K562 (cell line): ENCODE results near the gene KCNK1. TPM values are rescaled to one million over a fixed set of nuclear protein-coding genes. Genes with fewer than 3 reads are reported as not detected.
A peak's percentile ranks its signal among the peaks of the same experiment; 100 is the strongest.

Experiments used
- ATAC-seq: fragments of 200-7000 bp; cut with Tn5 transposase; 3 replicates; pipeline ENCODE4 v1.9.1; 2020; ENCODE audit warnings: moderate library complexity
- BruUV-seq: library from RNA; stranded (reverse); fragments of 400-500 nt; replicated peaks from 2 replicates; lab custom pipeline; 2021; lab: Mats Ljungman, UMichigan
- CTCF ChIA-PET: fragments of 300-600 bp; formaldehyde crosslinking; extraction: SDS; loops from one replicate; lab custom pipeline; 2021; ENCODE audit warnings: low intra/inter-chr PET ratio; lab: Yijun Ruan, JAX
- POLR2A ChIA-PET: fragments of 300-600, 350-650 bp; sonication (Branson Sonifier 250); formaldehyde crosslinking; extraction: SDS; loops from one replicate; lab custom pipeline; 2021; ENCODE audit warnings: antibody characterized with exemption, inconsistent platforms; lab: Yijun Ruan, JAX
- DNase-seq, 4 experiments: peaks; one replicate each; pipeline versions ENCODE4 v3.0.0 to v3.0.0-alpha.2; 2011 to 2018; ENCODE audit warnings: low spot score in 3 of 4, mixed read lengths in 3 of 4; ENCODE audit errors: extremely low read depth in 1 of 4
- FAIRE-seq: peaks from 2 replicates; lab custom pipeline; 2011; peaks lifted over from hg19 to GRCh38; lab: Jason Lieb, UNC
- H2AFZ ChIP-seq: 2 replicates; pipeline ENCODE4 v1.6.0; 2011; ENCODE audit warnings: low read depth, low read length, control low read depth, inconsistent platforms
- H3K27ac ChIP-seq: fragments of 200-600 bp; 3 replicates; pipeline ENCODE4 v1.8.0; 2011; ENCODE audit warnings: low read depth, mild to moderate bottlenecking, control low read depth, inconsistent platforms, low read length, moderate library complexity, mixed read lengths; ENCODE audit errors: extremely low read depth
- H3K27me3 ChIP-seq, 2 experiments: fragments of 300-600 bp in 1 of 2; 2 replicates in 1 of 2; 3 replicates in 1 of 2; pipeline versions ENCODE4 v1.6.0 to v1.8.0; 2011; ENCODE audit warnings: inconsistent platforms in 2 of 2, low read length in 2 of 2, mild to moderate bottlenecking in 1 of 2, mixed read lengths in 1 of 2, moderate library complexity in 1 of 2; ENCODE audit not compliant: control insufficient read depth in 2 of 2, insufficient read depth in 2 of 2
- H3K36me3 ChIP-seq: fragments of 300-600 bp; 3 replicates; pipeline ENCODE4 v1.8.0; 2011; ENCODE audit warnings: mild to moderate bottlenecking, low read length, inconsistent platforms; ENCODE audit not compliant: control insufficient read depth, insufficient read depth
- H3K4me1 ChIP-seq, 2 experiments: fragments of 200-600 bp in 1 of 2; replicated peaks in 1 of 2; 2 replicates in 1 of 2; 3 replicates in 1 of 2; pipeline versions ENCODE4 v1.5.1 to v1.8.0; 2011; ENCODE audit warnings: inconsistent platforms in 2 of 2, low read length in 2 of 2, mild to moderate bottlenecking in 1 of 2, mixed read lengths in 1 of 2, moderate library complexity in 1 of 2; ENCODE audit not compliant: control insufficient read depth in 2 of 2, insufficient read depth in 2 of 2
- H3K4me2 ChIP-seq: 2 replicates; pipeline ENCODE4 v1.6.1; 2011; ENCODE audit warnings: low read length, control low read depth, inconsistent platforms, mixed read lengths; ENCODE audit not compliant: insufficient read depth
- H3K4me3 ChIP-seq: fragments of 200-600 bp; sonication (generic), shearing (Covaris generic); 2 replicates; pipeline ENCODE4 v1.5.1; 2016; ENCODE audit warnings: control low read depth, inconsistent platforms
- H3K79me2 ChIP-seq: fragments of 200-600 bp; 3 replicates; pipeline ENCODE4 v1.8.0; 2011; ENCODE audit warnings: low read length, inconsistent platforms; ENCODE audit not compliant: control insufficient read depth, insufficient read depth
- H3K9ac ChIP-seq, 2 experiments: 2 replicates each; pipeline versions ENCODE4 v1.6.0 to v1.6.1; 2011; ENCODE audit warnings: low read depth in 2 of 2, low read length in 2 of 2, control low read depth in 1 of 2, inconsistent platforms in 1 of 2, mild to moderate bottlenecking in 1 of 2, mixed read lengths in 1 of 2; ENCODE audit not compliant: insufficient read depth in 1 of 2
- H3K9me1 ChIP-seq: one replicate; pipeline ENCODE4 v1.6.0; 2011; ENCODE audit warnings: inconsistent platforms, mild to moderate bottlenecking, low read length, moderate library complexity; ENCODE audit not compliant: control insufficient read depth, insufficient read depth
- H3K9me3 ChIP-seq: replicated peaks from 2 replicates; pipeline ENCODE4 v1.5.1; 2011; ENCODE audit warnings: low read depth, low read length, inconsistent platforms; ENCODE audit not compliant: control insufficient read depth, insufficient read depth
- H4K20me1 ChIP-seq: replicated peaks from 2 replicates; pipeline ENCODE4 v1.6.1; 2011; ENCODE audit warnings: low read length, inconsistent platforms, mixed read lengths; ENCODE audit not compliant: control insufficient read depth, insufficient read depth
- ARID3A ChIP-seq: IDR thresholded peaks from 2 replicates; pipeline ENCODE4 v1.6.1; 2012; ENCODE audit warnings: low read depth, low read length, improper control_type of control experiment, borderline replicate concordance
- CEBPG ChIP-seq, 3 experiments: fragments of 200-800 bp in 1 of 3; sonication (Bioruptor generic) in 1 of 3; sonication (generic) in 1 of 3; formaldehyde crosslinking in 1 of 3; IDR thresholded peaks in 2 of 3; conservative IDR thresholded peaks in 1 of 3; 2 replicates each; pipeline versions ENCODE4 v1.6.1 to v1.8.0; 2016 to 2022; ENCODE audit warnings: missing compliant biosample characterization in 2 of 3, missing genetic modification characterization in 2 of 3, mild to moderate bottlenecking in 1 of 3, missing genetic modification reagents in 1 of 3
- LARP7 ChIP-seq: fragments of 450-650 bp; IDR thresholded peaks from 2 replicates; pipeline ENCODE4 v1.6.1; 2016
- NR2F6 ChIP-seq: fragments of 450-650 bp; formaldehyde crosslinking; IDR thresholded peaks from 2 replicates; pipeline ENCODE4 v1.4.0; 2020; ENCODE audit warnings: mild to moderate bottlenecking
- PHB2 ChIP-seq: fragments of 450-650 bp; IDR thresholded peaks from 2 replicates; pipeline ENCODE4 v1.6.1; 2017; ENCODE audit warnings: low read depth
- SREBF2 ChIP-seq: sonication (generic); formaldehyde crosslinking; IDR thresholded peaks from 2 replicates; pipeline ENCODE4 v1.4.0; 2020; ENCODE audit warnings: mild to moderate bottlenecking, missing genetic modification reagents
- TAF15 ChIP-seq: fragments of 200-400 bp; formaldehyde crosslinking; IDR thresholded peaks from 2 replicates; pipeline ENCODE4 v1.6.1; 2017; ENCODE audit warnings: mild to moderate bottlenecking, low read depth, low read length, moderate library complexity
- THRAP3 ChIP-seq: fragments of 450-650 bp; IDR thresholded peaks from 2 replicates; pipeline ENCODE4 v1.6.1; 2016; ENCODE audit warnings: mild to moderate bottlenecking, inconsistent platforms, borderline replicate concordance
- XRCC5 ChIP-seq: fragments of 200-400 bp; formaldehyde crosslinking; IDR thresholded peaks from 2 replicates; pipeline ENCODE4 v1.6.1; 2017; ENCODE audit warnings: low read depth, mild to moderate bottlenecking, low read length
- ZBTB1 ChIP-seq: sonication (generic); formaldehyde crosslinking; IDR thresholded peaks from 2 replicates; pipeline ENCODE4 v1.8.1; 2023; ENCODE audit warnings: missing genetic modification reagents, low read depth, mild to moderate bottlenecking, borderline replicate concordance
- ZBTB49 ChIP-seq: sonication (generic); formaldehyde crosslinking; IDR thresholded peaks from 2 replicates; pipeline ENCODE4 v1.8.0; 2022; ENCODE audit warnings: missing genetic modification reagents, mild to moderate bottlenecking, borderline replicate concordance
- ZBTB7A ChIP-seq: IDR thresholded peaks from 2 replicates; pipeline ENCODE4 v1.6.1; 2011; ENCODE audit warnings: low read depth, mild to moderate bottlenecking, low read length, moderate library complexity, borderline replicate concordance; ENCODE audit not compliant: control insufficient read depth
- ZNF408 ChIP-seq: fragments of 250-450 bp; sonication (Bioruptor Pico); IDR thresholded peaks from 2 replicates; pipeline ENCODE4 v1.4.0; 2020; ENCODE audit warnings: low read depth, mild to moderate bottlenecking, moderate library complexity
- WGBS: fragments of 100-300 bp; shearing (Covaris generic); methylation state at CpG from one replicate; pipeline ENCODE4 v1.1.6; 2016; ENCODE audit warnings: low coverage, mixed read lengths; ENCODE audit not compliant: insufficient coverage; ENCODE audit errors: missing lambda C conversion rate; 5-methylcytosine and 5-hydroxymethylcytosine counted together
- in situ Hi-C: fragments of 300-500 bp; cut with MboI; formaldehyde crosslinking; loops from 4 replicates; pipeline ENCODE4 v1.15.0; 2018; ENCODE audit warnings: inconsistent platforms, mixed read lengths
- intact Hi-C: fragments of 100-400 bp; cut with micrococcal nuclease; formaldehyde crosslinking; loops from 2 replicates; pipeline ENCODE4 v1.14.2; 2022
- polyA plus RNA-seq, 8 experiments: library from polyadenylated mRNA; depleted of rRNA in 4 of 8; stranded (reverse) in 5 of 8; unstranded in 3 of 8; fragments of >200 nt; fragmentation: Nextera tagmentation in 2 of 8; fragmentation: Illumina TruSeq in 1 of 8; extraction: Ambion mirVana in 2 of 8; extraction: Trizol in 1 of 8; gene quantifications; 2 replicates each; pipeline versions ENCODE4 v1.2.1 to v1.2.3, GENCODE V29; 2011 to 2014; ENCODE audit warnings: inconsistent platforms in 1 of 8, missing spikeins in 1 of 8
- total RNA-seq, 7 experiments: library from RNA; depleted of rRNA in 6 of 7; stranded (reverse); fragments of >200 nt in 6 of 7; fragmentation: Illumina TruSeq in 2 of 7; extraction: Trizol in 2 of 7; gene quantifications; 2 replicates each; pipeline versions ENCODE4 v1.2.1 to v1.2.3, GENCODE V29; 2011 to 2021; ENCODE audit warnings: low replicate concordance in 1 of 7

KCNK1 gene
- total and polyA plus RNA-seq, 9 of the 15 experiments (the other 6 are each of a cell fraction or from before 2014, with no cell fraction given): 3.1 to 22.7 (median 6.0) TPM

GRCh38 chr1:233662575-233663304 is 48.8 kb downstream of the KCNK1 start:
- no peak for TF ChIP-seq SREBF2 (CRISPR knock-in tag)
- no peak for TF ChIP-seq ARID3A
- TF ChIP-seq CEBPG (CRISPR knock-in tag; IDR thresholded peaks at IDR 0.05): no peak
- TF ChIP-seq CEBPG (tag; conservative IDR thresholded peaks at IDR 0.05 in 1 of 2, IDR thresholded peaks at IDR 0.05 in 1 of 2): no peak
- TF ChIP-seq NR2F6 (CRISPR knock-in tag): no peak
- TF ChIP-seq TAF15: no peak
- no peak for TF ChIP-seq THRAP3
- no peak for TF ChIP-seq ZBTB7A
- TF ChIP-seq ZNF408 (CRISPR knock-in tag): no peak
- TF ChIP-seq ZBTB49 (CRISPR knock-in tag): no peak
- no peak for TF ChIP-seq ZBTB1 (CRISPR knock-in tag)
- no peak for TF ChIP-seq XRCC5
- no peak for TF ChIP-seq LARP7
- TF ChIP-seq PHB2: no peak
- no peak for DNase-seq
- Histone ChIP-seq H3K4me2 (no peak overlapping the region), H3K4me3 (no peak overlapping the region), H3K9me1 (no peaks in the 10 kb centered on the region), H3K4me1 (peaks cover 21 to 25% of the 10 kb centered on the region in 2 experiments; a peak in 4 of 5 replicates), H3K27me3 (no peaks in the 10 kb centered on the region), H3K9ac (no peak overlapping the region), H3K79me2 (peaks cover 32% of the 10 kb centered on the region), H3K9me3 (peaks cover 14% of the 10 kb centered on the region), H3K27ac (no peak overlapping the region), H4K20me1 (no peaks in the 10 kb centered on the region), H3K36me3 (peaks cover 31% of the 10 kb centered on the region), H2AFZ (0 out of 2 replicates have a peak overlapping the region, but pooled peaks have one; percentile 14)
- FAIRE-seq: no peak
- 90% methylated on average over 8 of the region's 8 CpGs for WGBS
- in situ Hi-C loops (no loop called here), intact Hi-C loops (no loop called here)
- ChIA-PET CTCF (no interaction called here), POLR2A (no interaction called here)
- no peak for ATAC-seq
- BruUV-seq: no TSS peak
